ENCODE measurements around the gene NRG2.

DNA sequence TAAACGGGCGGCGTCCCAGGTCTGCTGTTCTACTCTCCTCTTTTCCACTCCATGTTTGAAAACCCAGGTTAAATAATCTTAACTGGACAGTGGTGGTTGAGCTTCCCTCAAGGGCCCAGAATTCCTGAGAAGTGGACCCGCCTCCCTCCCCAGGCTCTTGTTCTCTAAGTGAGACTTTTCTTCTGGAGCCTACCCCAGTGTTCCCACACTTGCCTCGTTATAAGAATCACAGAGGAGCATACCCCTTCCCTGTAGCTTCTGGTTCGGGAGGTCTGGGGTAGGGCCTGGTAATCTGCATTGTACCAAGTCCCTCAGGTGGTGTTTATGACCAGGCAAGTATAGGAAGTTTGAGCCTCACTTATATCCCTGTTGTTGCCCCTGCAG, 235.5 kb downstream of the NRG2 start:
- TF ChIP-seq POLR2A (IDR thresholded peaks at IDR 0.05) (no peak), POLR2AphosphoS5 (IDR thresholded peaks at IDR 0.05) (no peak)
- TF ChIP-seq, protein P1, sequence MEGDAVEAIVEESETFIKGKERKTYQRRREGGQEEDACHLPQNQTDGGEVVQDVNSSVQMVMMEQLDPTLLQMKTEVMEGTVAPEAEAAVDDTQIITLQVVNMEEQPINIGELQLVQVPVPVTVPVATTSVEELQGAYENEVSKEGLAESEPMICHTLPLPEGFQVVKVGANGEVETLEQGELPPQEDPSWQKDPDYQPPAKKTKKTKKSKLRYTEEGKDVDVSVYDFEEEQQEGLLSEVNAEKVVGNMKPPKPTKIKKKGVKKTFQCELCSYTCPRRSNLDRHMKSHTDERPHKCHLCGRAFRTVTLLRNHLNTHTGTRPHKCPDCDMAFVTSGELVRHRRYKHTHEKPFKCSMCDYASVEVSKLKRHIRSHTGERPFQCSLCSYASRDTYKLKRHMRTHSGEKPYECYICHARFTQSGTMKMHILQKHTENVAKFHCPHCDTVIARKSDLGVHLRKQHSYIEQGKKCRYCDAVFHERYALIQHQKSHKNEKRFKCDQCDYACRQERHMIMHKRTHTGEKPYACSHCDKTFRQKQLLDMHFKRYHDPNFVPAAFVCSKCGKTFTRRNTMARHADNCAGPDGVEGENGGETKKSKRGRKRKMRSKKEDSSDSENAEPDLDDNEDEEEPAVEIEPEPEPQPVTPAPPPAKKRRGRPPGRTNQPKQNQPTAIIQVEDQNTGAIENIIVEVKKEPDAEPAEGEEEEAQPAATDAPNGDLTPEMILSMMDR (IDR thresholded peaks at IDR 0.05) = no peak

Measured in breast epithelium (tissue), 3 donors.